Adrenal gland (tissue), 5 donors: Measurements from ENCODE around the gene RAD51B.

ENCODE experiments used
- POLR2A ChIP-seq, 2 donors: fragments of 450-650 bp; IDR thresholded peaks; one replicate each; pipeline ENCODE4 v1.6.1; 2017; ENCODE audit warnings: antibody characterized with exemption in 2 of 2, mild to moderate bottlenecking in 2 of 2, moderate library complexity in 1 of 2
- TF ChIP-seq, protein P1 (sequence below), 6 experiments: fragments of 450-650 bp in 4 of 6; fragments of 200-600 bp in 2 of 6; sonication (generic) in 1 of 6; IDR thresholded peaks; 1 replicate in 5 of 6; 2 replicates in 1 of 6; pipeline versions ENCODE4 v1.5.1 to v1.8.0; 2016 to 2021; ENCODE audit warnings: antibody characterized with exemption in 6 of 6, mild to moderate bottlenecking in 2 of 6, moderate library complexity in 1 of 6
- donor health status: DM: no; HTN: no; CAD: no.

DNA sequence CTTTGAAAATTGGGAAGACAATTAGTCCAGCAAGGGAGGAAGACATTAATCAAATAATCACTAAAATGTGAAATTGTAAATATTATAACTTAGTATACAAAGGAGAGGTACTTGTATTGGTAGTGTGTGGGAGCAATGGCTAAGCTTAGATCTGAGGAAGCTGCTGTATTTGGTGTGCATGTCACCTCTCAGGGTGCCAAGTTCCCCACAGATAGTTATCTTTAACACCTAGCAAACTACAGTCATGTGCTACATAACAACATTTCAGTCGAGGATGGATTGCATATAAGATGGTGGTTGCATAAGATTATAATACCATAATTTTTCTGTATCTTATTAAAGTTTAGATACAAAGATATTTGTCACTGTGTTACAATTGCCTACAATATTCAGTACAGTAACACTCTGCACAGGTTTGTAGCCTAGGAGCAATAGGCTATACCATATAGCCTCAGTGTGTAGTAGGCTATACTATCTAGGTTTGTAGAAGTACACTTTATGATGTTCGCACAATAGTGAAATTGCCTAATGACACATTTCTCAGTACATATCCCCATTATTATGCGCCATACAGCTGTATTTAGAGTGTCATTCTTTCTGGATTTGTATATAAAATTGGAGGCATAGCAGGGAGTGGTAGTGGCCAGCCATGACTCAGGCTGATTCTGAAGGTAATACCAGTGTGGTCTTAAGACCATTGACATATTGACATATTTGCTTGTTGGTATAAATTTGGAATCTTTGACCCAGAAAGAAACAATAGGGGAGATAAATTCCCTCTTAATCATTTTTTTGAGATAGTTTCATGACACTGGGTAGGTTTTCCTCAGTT is 55.8 kb downstream of the RAD51B start:
- no peak for TF ChIP-seq POLR2A (IDR thresholded peaks at IDR 0.05)
- TF ChIP-seq, protein P1, sequence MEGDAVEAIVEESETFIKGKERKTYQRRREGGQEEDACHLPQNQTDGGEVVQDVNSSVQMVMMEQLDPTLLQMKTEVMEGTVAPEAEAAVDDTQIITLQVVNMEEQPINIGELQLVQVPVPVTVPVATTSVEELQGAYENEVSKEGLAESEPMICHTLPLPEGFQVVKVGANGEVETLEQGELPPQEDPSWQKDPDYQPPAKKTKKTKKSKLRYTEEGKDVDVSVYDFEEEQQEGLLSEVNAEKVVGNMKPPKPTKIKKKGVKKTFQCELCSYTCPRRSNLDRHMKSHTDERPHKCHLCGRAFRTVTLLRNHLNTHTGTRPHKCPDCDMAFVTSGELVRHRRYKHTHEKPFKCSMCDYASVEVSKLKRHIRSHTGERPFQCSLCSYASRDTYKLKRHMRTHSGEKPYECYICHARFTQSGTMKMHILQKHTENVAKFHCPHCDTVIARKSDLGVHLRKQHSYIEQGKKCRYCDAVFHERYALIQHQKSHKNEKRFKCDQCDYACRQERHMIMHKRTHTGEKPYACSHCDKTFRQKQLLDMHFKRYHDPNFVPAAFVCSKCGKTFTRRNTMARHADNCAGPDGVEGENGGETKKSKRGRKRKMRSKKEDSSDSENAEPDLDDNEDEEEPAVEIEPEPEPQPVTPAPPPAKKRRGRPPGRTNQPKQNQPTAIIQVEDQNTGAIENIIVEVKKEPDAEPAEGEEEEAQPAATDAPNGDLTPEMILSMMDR (IDR thresholded peaks at IDR 0.05) = no peak
